AG10803 (cell line): Measurements from ENCODE around the gene STPG1.

Source experiments
- DNase-seq: peaks from one replicate; pipeline ENCODE4 v3.0.0; 2010; ENCODE audit warnings: low read depth
- H3K4me3 ChIP-seq: 2 replicates; pipeline ENCODE4 v1.5.1; 2011; ENCODE audit warnings: mild to moderate bottlenecking, low read length, control low read depth
- TF ChIP-seq, protein P1 (sequence below): conservative IDR thresholded peaks from 2 replicates; pipeline ENCODE4 v1.5.1; 2011; ENCODE audit warnings: mild to moderate bottlenecking, low read length, control low read depth, inconsistent platforms

STPG1 gene

DNA sequence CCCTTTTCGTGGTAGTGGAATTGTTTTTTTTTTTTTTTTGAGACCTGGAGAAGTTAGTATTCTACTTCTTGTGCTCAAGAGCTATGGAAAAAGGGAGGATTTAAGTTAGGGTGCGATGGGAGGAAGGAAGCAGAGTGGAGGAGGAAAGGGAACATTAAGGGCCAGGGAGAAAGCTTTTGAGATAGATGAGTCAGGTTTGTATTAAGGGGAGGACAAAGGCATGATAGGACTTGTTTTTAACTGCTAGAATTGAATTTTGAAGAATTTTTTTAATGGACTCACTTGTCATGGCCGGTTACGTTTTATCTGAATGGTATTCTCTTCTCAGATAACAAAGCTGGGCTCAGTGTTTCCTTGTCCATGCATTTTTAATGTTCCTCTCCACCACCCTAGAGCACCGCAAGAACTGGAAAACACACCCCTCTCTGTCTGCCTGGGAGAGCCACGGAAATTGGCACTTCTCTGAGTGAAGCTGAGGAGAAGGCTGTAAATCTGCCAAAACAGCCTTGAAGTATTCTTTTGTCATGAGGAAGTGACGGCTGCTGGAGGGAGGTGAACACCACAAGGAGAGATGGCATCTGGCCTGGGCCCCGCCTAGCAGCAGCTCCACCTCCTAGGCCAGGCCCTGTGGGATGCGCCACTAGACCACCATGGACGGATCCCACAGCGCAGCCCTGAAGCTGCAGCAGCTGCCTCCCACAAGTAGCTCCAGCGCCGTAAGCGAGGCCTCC is 5.5 kb upstream of the STPG1 start:
- TF ChIP-seq, protein P1, sequence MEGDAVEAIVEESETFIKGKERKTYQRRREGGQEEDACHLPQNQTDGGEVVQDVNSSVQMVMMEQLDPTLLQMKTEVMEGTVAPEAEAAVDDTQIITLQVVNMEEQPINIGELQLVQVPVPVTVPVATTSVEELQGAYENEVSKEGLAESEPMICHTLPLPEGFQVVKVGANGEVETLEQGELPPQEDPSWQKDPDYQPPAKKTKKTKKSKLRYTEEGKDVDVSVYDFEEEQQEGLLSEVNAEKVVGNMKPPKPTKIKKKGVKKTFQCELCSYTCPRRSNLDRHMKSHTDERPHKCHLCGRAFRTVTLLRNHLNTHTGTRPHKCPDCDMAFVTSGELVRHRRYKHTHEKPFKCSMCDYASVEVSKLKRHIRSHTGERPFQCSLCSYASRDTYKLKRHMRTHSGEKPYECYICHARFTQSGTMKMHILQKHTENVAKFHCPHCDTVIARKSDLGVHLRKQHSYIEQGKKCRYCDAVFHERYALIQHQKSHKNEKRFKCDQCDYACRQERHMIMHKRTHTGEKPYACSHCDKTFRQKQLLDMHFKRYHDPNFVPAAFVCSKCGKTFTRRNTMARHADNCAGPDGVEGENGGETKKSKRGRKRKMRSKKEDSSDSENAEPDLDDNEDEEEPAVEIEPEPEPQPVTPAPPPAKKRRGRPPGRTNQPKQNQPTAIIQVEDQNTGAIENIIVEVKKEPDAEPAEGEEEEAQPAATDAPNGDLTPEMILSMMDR: no peak
- no peak overlapping the region for H3K4me3 ChIP-seq
- peak; percentile 48 for DNase-seq

DNA sequence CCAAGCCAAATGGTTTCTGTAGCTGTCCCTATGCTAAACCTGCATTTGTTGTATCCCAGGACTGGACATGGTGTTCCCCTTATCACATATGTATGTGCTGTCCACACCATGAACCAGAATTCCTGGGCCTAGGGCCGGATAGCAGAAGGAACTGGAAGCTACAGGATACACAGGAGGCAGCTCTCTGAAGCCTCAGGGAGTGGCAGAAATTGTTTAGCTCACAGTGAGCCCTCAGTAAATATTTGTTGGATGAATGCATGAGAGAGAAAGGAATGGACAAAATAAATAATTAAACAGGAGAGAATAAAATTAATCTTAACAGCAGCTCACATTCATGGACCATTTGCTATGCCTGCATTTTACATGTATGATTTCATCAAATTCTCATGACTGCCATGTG is 4.1 kb upstream of the STPG1 start:
- peak overlapping the region; percentile 28; the same call in 1 of the 2 replicates for H3K4me3 ChIP-seq
- TF ChIP-seq, protein P1: no peak
- DNase-seq: peak; percentile 68

DNA sequence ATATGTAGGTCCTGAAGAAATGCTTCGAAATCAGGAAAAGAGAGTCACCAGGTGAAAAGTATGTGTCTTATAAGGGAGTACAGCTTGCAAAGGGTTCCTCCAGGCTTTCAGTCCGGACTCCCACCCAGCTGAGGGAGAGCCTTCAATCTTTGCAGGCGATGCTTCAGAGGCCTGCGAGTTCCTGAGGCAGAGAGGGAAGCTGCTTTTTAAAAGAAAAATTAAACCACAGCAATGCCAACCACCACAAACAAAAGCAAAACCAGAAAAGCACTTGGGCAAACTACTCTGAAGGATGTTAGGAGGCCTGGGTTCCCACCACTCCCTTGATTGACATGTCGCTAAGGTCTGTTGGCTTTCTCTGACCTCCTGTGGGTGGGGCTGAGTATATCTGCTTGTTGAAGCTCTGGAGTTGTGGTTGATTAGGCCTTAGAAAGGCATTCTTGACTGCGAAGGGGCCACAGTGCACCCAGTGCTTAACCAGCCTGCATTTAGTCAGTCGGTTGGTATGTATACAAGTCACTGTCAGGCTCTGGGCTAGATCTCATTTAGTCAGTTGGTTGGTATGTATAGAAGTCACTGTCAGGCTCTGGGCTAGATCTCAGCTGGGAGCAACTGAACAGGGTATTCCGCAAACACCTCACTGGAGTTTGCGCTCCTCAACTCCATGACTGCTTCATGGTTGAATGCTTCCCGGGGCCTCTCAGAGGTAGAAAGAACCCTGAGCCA is 3.2 kb upstream of the STPG1 start:
- TF ChIP-seq, protein P1: no peak; the same call in 1 of the 2 replicates
- peak; percentile 97 for DNase-seq
- peak overlapping the region; percentile 74 for H3K4me3 ChIP-seq

DNA sequence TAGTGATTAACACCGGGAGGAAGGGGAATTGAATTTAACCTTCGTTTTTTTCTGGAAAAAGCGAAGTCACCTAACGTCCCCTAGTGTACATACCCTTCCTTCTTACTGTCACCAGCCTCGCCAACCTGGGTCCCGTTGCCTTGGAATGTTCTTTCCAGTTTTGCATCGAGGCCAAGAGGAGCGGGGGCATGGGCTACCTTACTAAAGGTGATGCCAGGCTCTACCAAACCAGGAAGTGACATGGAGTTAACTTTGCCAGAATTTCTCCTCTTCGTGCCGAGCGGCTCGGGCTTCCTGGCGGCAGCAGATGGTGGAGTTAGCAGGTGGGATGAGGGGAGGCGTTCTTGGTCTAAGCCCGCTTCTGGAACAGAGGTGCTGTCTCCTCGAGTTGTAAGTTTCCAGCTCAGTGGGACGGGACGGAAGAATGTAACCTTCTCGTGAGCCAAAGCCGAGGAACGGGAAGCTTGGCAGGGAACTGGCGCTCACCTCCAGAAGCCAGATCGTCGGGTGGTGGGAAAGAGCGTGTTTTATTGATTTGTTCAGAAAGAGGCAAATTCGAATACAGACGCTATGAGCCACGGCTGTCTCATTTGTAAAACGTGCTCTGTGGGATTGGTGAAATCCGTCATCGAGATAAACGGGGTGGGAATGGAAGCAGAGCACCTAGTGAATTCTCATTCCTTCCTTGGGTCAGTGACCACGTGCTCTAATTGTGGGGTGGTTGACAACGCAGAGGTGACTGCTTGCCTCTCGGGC is 2.5 kb upstream of the STPG1 start:
- no peak for DNase-seq
- TF ChIP-seq, protein P1: peak; percentile 2; the same call in 1 of the 2 replicates

DNA sequence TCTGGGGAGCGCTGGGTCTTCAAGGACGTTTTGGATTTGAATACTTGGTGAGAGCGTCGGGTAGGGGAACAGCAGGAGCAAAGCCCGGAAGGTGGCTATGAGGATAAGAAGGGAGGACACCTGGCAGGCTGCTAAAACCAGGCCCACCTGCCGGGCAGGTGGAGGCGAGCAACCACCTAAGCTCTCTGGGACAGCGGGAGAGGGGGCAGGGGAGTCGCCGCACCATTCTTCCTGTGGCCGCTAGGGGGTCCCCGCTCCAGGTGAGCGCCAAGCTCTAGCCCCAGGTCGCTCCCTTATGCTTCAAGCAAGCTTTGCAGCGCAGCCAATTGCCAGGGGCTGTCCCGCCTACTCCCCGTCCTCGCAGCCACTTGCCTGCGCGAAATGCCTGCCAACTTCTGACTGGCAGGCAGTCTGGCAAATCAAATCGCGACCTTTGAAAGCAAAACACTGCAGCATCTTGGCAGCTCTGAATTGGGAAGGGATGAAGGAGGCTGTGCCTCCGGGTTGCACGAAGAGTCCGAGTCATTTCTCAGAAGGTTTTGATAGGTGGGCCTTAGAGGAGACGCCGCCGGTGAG is 1.8 kb upstream of the STPG1 start, which contains the start of gene NIPAL3:
Gene NIPAL3 (plus strand): TSS at position 469 of the 576 bp plus-strand sequence. CDS start 3,746 bp downstream, outside the sequence.
- DNase-seq: peak; percentile 99
- TF ChIP-seq, protein P1: peak; percentile 56
- H3K4me3 ChIP-seq: peak within 1 kb of the TSS; percentile 74

More for the DNA sequence above, 2.5 kb upstream of the STPG1 start:
- H3K4me3 ChIP-seq: peak overlapping the region; percentile 74

DNA sequence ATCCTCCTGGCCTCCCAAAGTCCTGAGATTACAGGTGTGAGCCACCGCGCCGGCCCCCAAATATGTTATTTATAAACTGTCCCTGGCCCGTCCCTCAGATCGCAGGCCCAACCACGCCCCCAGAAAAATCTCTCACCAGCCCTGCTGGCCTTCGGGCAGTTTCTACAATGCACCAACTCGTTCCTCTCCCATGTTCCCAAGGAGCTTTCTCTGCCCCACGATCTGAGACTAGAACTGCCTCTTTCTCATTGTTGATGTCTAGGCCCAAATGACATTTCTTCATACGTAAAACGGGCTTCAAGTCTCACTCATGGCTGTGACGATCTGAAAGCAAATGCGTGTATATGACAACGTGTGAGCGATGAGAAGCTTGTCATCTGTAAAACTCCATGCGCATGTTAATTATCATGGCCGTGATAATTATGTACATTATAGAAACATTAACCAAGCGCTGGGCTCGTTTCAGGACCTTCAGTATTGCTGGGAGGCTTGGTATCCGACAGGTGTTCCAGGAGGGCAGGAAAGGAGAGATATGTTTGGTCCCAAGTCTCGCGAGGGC is 1.3 kb upstream of the STPG1 start:
- no peak for DNase-seq
- peak overlapping the region; percentile 74 for H3K4me3 ChIP-seq
- TF ChIP-seq, protein P1: no peak
